NCI-H2029 (cell line): ENCODE results near the gene NBPF12.
"Not testable (repeated sequence)": the region's sequence is repeated elsewhere in the genome, so short reads cannot be mapped to it uniquely, and the experiment has no call there.

Experiments
- DNase-seq: peaks from one replicate; lab custom pipeline; 2025; lab: John Stamatoyannopoulos, UW

The NBPF12 gene

GRCh38 chr1:146986450-146986849 is 48.3 kb downstream of the NBPF12 start:
- DNase-seq: not testable (repeated sequence)

GRCh38 chr1:146987502-146987901 is 49.4 kb downstream of the NBPF12 start:
- not testable (repeated sequence) for DNase-seq

GRCh38 chr1:146989455-146989854 is 51.3 kb downstream of the NBPF12 start:
- not testable (repeated sequence) for DNase-seq

- DNase-seq: not testable (repeated sequence)
Measured at GRCh38 chr1:147008495-147008894, 70.4 kb downstream of the NBPF12 start.

- DNase-seq: not testable (repeated sequence)
Measured at GRCh38 chr1:147026975-147027374, 88.9 kb downstream of the NBPF12 start.

- not testable (repeated sequence) for DNase-seq
Measured at GRCh38 chr1:147030066-147030653, 92.0 kb downstream of the NBPF12 start.

GRCh38 chr1:147039916-147040315 is 101.8 kb downstream of the NBPF12 start:
- no peak for DNase-seq

- not testable (repeated sequence) for DNase-seq
Measured at GRCh38 chr1:147042891-147043290, 104.8 kb downstream of the NBPF12 start.

- DNase-seq: not testable (repeated sequence)
Measured at GRCh38 chr1:147044511-147044910, 106.4 kb downstream of the NBPF12 start.
